ENCODE data around the gene NAT16. TPM values are rescaled to one million over a fixed set of nuclear protein-coding genes. Genes with fewer than 3 reads are reported as not detected.

Gene NAT16
- not detected for total RNA-seq

GRCh38 chr7:101180130-101180755 is at the start of gene NAT16:
NAT16 (minus strand) TSS chr7:101180293; CDS start chr7:101174807, 5,486 bp downstream.
- Histone ChIP-seq H3K9me3 (ENCODE audit: control insufficient read depth in 3 of 3, low read length in 3 of 3) (no peaks in the 10 kb centered on the region), H3K27ac (ENCODE audit: low read depth, low read length) (no peak within 1 kb of the TSS), H3K27me3 (ENCODE audit: control insufficient read depth in 3 of 3, insufficient read depth in 3 of 3, low read length in 3 of 3) (peaks cover 44 to 54% (median 50%) of the 10 kb centered on the region in 3 donors), H3K9ac (ENCODE audit: low read depth in 1 of 3, low read length in 3 of 3) (no peak within 1 kb of the TSS), H3K4me3 (ENCODE audit: low read length in 3 of 3) (no peak within 1 kb of the TSS), H3K36me3 (ENCODE audit: control insufficient read depth in 3 of 3, insufficient read depth in 3 of 3, low read length in 3 of 3) (no peaks in the 10 kb centered on the region), H3K4me1 (ENCODE audit: control insufficient read depth in 3 of 3, insufficient read depth in 3 of 3, low read length in 3 of 3) (peaks cover 0 to 3% (median 0%) of the 10 kb centered on the region in 3 donors)

GRCh38 chr7:101226721-101227120 is 46.6 kb upstream of the NAT16 start:
- no peak overlapping the region for H3K4me3 ChIP-seq (ENCODE audit: low read length in 3 of 3)
- H3K4me1 ChIP-seq (ENCODE audit: control insufficient read depth in 3 of 3, insufficient read depth in 3 of 3, low read length in 3 of 3) = peaks cover 1 to 12% (median 2%) of the 10 kb centered on the region in 3 donors
- H3K9me3 ChIP-seq (ENCODE audit: control insufficient read depth in 3 of 3, low read length in 3 of 3) = no peaks in the 10 kb centered on the region
- H3K27me3 ChIP-seq (ENCODE audit: control insufficient read depth in 3 of 3, insufficient read depth in 3 of 3, low read length in 3 of 3) = no peaks in the 10 kb centered on the region
- no peak overlapping the region for H3K27ac ChIP-seq (ENCODE audit: low read depth, low read length)
- H3K36me3 ChIP-seq (ENCODE audit: control insufficient read depth in 3 of 3, insufficient read depth in 3 of 3, low read length in 3 of 3) = peaks cover 24 to 37% (median 26%) of the 10 kb centered on the region in 3 donors
- no peak overlapping the region for H3K9ac ChIP-seq (ENCODE audit: low read depth in 1 of 3, low read length in 3 of 3)

- Histone ChIP-seq H3K4me1 (ENCODE audit: control insufficient read depth in 3 of 3, insufficient read depth in 3 of 3, low read length in 3 of 3) (peaks cover 0 to 7% (median 0%) of the 10 kb centered on the region in 3 donors), H3K27ac (ENCODE audit: low read depth, low read length) (no peak overlapping the region), H3K27me3 (ENCODE audit: control insufficient read depth in 3 of 3, insufficient read depth in 3 of 3, low read length in 3 of 3) (no peaks in the 10 kb centered on the region), H3K36me3 (ENCODE audit: control insufficient read depth in 3 of 3, insufficient read depth in 3 of 3, low read length in 3 of 3) (peaks cover 24 to 38% (median 27%) of the 10 kb centered on the region in 3 donors), H3K9ac (ENCODE audit: low read depth in 1 of 3, low read length in 3 of 3) (no peak overlapping the region), H3K4me3 (ENCODE audit: low read length in 3 of 3) (no peak overlapping the region), H3K9me3 (ENCODE audit: control insufficient read depth in 3 of 3, low read length in 3 of 3) (no peaks in the 10 kb centered on the region)
Observed at GRCh38 chr7:101225650-101226049, 45.6 kb upstream of the NAT16 start.

- Histone ChIP-seq H3K9ac (ENCODE audit: low read depth in 1 of 3, low read length in 3 of 3) (no peak overlapping the region), H3K4me1 (ENCODE audit: control insufficient read depth in 3 of 3, insufficient read depth in 3 of 3, low read length in 3 of 3) (peaks cover 11 to 17% (median 14%) of the 10 kb centered on the region in 3 donors), H3K4me3 (ENCODE audit: low read length in 3 of 3) (no peak overlapping the region), H3K36me3 (ENCODE audit: control insufficient read depth in 3 of 3, insufficient read depth in 3 of 3, low read length in 3 of 3) (peaks cover 24 to 38% (median 27%) of the 10 kb centered on the region in 3 donors), H3K9me3 (ENCODE audit: control insufficient read depth in 3 of 3, low read length in 3 of 3) (no peaks in the 10 kb centered on the region), H3K27me3 (ENCODE audit: control insufficient read depth in 3 of 3, insufficient read depth in 3 of 3, low read length in 3 of 3) (no peaks in the 10 kb centered on the region), H3K27ac (ENCODE audit: low read depth, low read length) (no peak overlapping the region)
Observed at GRCh38 chr7:101223528-101223927, 43.4 kb upstream of the NAT16 start.

- Histone ChIP-seq H3K27ac (ENCODE audit: low read depth, low read length) (no peak overlapping the region), H3K4me3 (ENCODE audit: low read length in 3 of 3) (no peak overlapping the region), H3K4me1 (ENCODE audit: control insufficient read depth in 3 of 3, insufficient read depth in 3 of 3, low read length in 3 of 3) (peaks cover 13 to 23% (median 19%) of the 10 kb centered on the region in 3 donors), H3K9me3 (ENCODE audit: control insufficient read depth in 3 of 3, low read length in 3 of 3) (no peaks in the 10 kb centered on the region), H3K9ac (ENCODE audit: low read depth in 1 of 3, low read length in 3 of 3) (no peak overlapping the region), H3K36me3 (ENCODE audit: control insufficient read depth in 3 of 3, insufficient read depth in 3 of 3, low read length in 3 of 3) (peaks cover 21 to 31% (median 23%) of the 10 kb centered on the region in 3 donors), H3K27me3 (ENCODE audit: control insufficient read depth in 3 of 3, insufficient read depth in 3 of 3, low read length in 3 of 3) (no peaks in the 10 kb centered on the region)
Observed at GRCh38 chr7:101222275-101222830, 42.3 kb upstream of the NAT16 start.

GRCh38 chr7:101220295-101220694 is 40.2 kb upstream of the NAT16 start:
- peaks cover 26 to 34% (median 33%) of the 10 kb centered on the region in 3 donors for H3K4me1 ChIP-seq (ENCODE audit: control insufficient read depth in 3 of 3, insufficient read depth in 3 of 3, low read length in 3 of 3)

GRCh38 chr7:101218236-101219125 is 38.4 kb upstream of the NAT16 start:
- peak overlapping the region; percentile 91 for H3K27ac ChIP-seq (ENCODE audit: low read depth, low read length)
- H3K4me1 ChIP-seq (ENCODE audit: control insufficient read depth in 3 of 3, insufficient read depth in 3 of 3, low read length in 3 of 3) = peaks cover 26 to 34% (median 33%) of the 10 kb centered on the region in 3 donors
- H3K36me3 ChIP-seq (ENCODE audit: control insufficient read depth in 3 of 3, insufficient read depth in 3 of 3, low read length in 3 of 3) = peaks cover 0 to 17% (median 17%) of the 10 kb centered on the region in 3 donors
- no peaks in the 10 kb centered on the region for H3K9me3 ChIP-seq (ENCODE audit: control insufficient read depth in 3 of 3, low read length in 3 of 3)
- peak overlapping the region; percentile 79 to 92 (median 85) for H3K9ac ChIP-seq (ENCODE audit: low read depth in 1 of 3, low read length in 3 of 3)
- peak overlapping the region; percentile 93 to 99 (median 97) for H3K4me3 ChIP-seq (ENCODE audit: low read length in 3 of 3)
- no peaks in the 10 kb centered on the region for H3K27me3 ChIP-seq (ENCODE audit: control insufficient read depth in 3 of 3, insufficient read depth in 3 of 3, low read length in 3 of 3)

More at GRCh38 chr7:101220295-101220694, 40.2 kb upstream of the NAT16 start:
- Histone ChIP-seq H3K27ac (ENCODE audit: low read depth, low read length) (no peak overlapping the region), H3K4me3 (ENCODE audit: low read length in 3 of 3) (no peak overlapping the region), H3K36me3 (ENCODE audit: control insufficient read depth in 3 of 3, insufficient read depth in 3 of 3, low read length in 3 of 3) (peaks cover 16 to 28% (median 22%) of the 10 kb centered on the region in 3 donors), H3K27me3 (ENCODE audit: control insufficient read depth in 3 of 3, insufficient read depth in 3 of 3, low read length in 3 of 3) (no peaks in the 10 kb centered on the region), H3K9me3 (ENCODE audit: control insufficient read depth in 3 of 3, low read length in 3 of 3) (no peaks in the 10 kb centered on the region), H3K9ac (ENCODE audit: low read depth in 1 of 3, low read length in 3 of 3) (no peak overlapping the region)

GRCh38 chr7:101217388-101218235 is 37.5 kb upstream of the NAT16 start, which contains the start of the genes PLOD3 and ZNHIT1:
PLOD3 (minus strand) TSS chr7:101217581; CDS start chr7:101217274, 307 bp downstream.
ZNHIT1 (plus strand) TSS chr7:101218165; CDS start chr7:101218196, 31 bp downstream.
- Histone ChIP-seq H3K36me3 (ENCODE audit: control insufficient read depth in 3 of 3, insufficient read depth in 3 of 3, low read length in 3 of 3) (peaks cover 4 to 15% (median 14%) of the 10 kb centered on the region in 3 donors), H3K4me3 (ENCODE audit: low read length in 3 of 3) (peak within 1 kb of the TSS; percentile 93 to 99 (median 97)), H3K4me1 (ENCODE audit: control insufficient read depth in 3 of 3, insufficient read depth in 3 of 3, low read length in 3 of 3) (peaks cover 26 to 34% (median 33%) of the 10 kb centered on the region in 3 donors), H3K9me3 (ENCODE audit: control insufficient read depth in 3 of 3, low read length in 3 of 3) (no peaks in the 10 kb centered on the region), H3K27me3 (ENCODE audit: control insufficient read depth in 3 of 3, insufficient read depth in 3 of 3, low read length in 3 of 3) (no peaks in the 10 kb centered on the region), H3K27ac (ENCODE audit: low read depth, low read length) (peak within 1 kb of the TSS; percentile 91), H3K9ac (ENCODE audit: low read depth in 1 of 3, low read length in 3 of 3) (peak within 1 kb of the TSS; percentile 79 to 92 (median 85))

- Histone ChIP-seq H3K9me3 (ENCODE audit: control insufficient read depth in 3 of 3, low read length in 3 of 3) (no peaks in the 10 kb centered on the region), H3K9ac (ENCODE audit: low read depth in 1 of 3, low read length in 3 of 3) (peak overlapping the region; percentile 67 to 92 (median 85)), H3K4me1 (ENCODE audit: control insufficient read depth in 3 of 3, insufficient read depth in 3 of 3, low read length in 3 of 3) (peaks cover 24 to 34% (median 33%) of the 10 kb centered on the region in 3 donors), H3K27ac (ENCODE audit: low read depth, low read length) (peak overlapping the region; percentile 91), H3K27me3 (ENCODE audit: control insufficient read depth in 3 of 3, insufficient read depth in 3 of 3, low read length in 3 of 3) (no peaks in the 10 kb centered on the region), H3K4me3 (ENCODE audit: low read length in 3 of 3) (peak overlapping the region; percentile 70 to 99 (median 93)), H3K36me3 (ENCODE audit: control insufficient read depth in 3 of 3, insufficient read depth in 3 of 3, low read length in 3 of 3) (peaks cover 8 to 17% (median 15%) of the 10 kb centered on the region in 3 donors)
Observed at GRCh38 chr7:101216860-101217387, 36.8 kb upstream of the NAT16 start.

Data from skeletal muscle tissue (tissue), 4 donors.